NAMALWA (cell line): Measurements from ENCODE around the gene RNF6.
"Not testable (repeated sequence)": the region's sequence is repeated elsewhere in the genome, so short reads cannot be mapped to it uniquely, and the experiment has no call there.

Experiments used
- DNase-seq: peaks from one replicate; pipeline ENCODE4 v3.0.0-alpha.2; 2015; ENCODE audit warnings: low spot score

The RNF6 gene

DNA sequence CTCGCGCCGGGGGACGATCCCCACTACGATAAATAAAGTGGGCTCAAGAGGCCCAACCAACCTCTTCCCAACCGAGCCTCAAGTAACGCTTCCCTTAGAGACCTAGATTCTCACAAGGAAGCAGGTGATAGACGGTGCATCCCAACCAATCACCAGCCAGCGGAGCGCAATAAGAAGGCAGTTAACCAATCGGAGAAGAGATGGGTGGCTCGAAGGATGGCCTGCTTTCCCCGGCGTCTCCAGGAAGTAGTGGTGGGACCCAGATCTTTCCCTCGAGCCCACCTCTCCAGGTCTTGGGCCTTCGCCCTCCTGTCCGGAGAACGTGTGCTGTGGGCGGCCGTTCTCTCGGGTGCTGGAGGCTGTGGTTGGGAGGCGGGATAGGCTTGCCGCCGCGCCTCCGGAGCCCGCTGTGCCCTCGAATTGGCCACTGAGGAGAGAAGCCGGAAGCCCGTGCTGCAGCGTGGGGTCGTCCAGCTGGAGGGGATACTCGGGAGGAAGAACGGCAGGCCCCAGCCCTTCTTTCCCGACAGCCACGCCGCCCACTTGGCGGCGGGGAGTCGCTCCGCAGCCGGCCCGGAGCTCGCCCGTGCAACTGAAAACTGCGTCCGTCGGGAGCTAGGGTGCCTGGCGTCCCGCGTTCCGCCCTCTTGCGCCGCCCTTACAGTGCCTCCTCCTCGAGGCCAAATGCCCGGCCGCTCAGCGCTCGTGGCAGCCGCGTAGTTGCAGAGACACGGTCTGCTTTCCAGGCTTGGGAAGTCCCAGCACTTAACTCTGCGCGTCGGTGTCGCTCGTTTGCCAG lies at the start of gene RNF6:
Gene RNF6 (minus strand): TSS at position 594 of the 799 bp plus-strand sequence. CDS start 2,665 bp downstream, outside the sequence.
- DNase-seq: peak; percentile 96

DNA sequence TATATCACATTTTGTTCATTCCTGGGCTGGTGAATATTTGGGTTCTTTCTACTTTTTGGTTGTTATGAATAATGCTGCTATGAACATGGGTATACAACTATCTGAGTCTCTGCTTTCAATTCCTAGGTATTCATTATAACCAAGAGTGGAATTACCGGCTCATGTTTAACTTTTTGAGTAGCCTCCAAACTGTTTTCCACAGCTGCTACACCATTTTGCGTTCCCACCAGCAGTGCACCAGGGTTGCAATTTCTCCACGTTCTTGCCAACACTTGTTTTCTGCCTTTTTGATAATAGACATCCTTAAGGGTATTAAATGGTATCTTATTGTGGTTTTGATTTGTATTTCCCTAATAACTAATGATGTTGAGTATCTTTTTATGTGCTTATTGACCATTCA lies 48.6 kb upstream of the RNF6 start:
- DNase-seq: no peak

DNA sequence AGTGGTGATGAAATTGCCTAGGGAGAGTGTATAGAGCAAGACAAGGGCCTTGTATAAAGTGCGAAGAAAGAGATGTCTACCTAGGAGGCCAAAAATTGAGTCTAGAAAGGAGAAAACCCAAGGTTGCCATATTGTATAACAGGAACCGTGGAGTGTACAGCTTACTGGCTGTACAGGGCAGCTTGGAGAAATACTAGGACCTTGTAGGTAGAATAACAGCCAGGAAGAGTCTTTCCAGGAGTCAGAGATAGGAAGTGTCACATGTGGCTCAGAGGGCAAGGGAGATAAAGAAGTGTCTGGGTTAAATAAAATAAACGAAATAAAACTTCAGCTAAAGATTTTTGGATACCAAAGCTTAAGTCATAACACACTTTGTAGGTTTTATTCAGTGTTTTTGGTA lies 44.2 kb upstream of the RNF6 start:
- DNase-seq: no peak

DNA sequence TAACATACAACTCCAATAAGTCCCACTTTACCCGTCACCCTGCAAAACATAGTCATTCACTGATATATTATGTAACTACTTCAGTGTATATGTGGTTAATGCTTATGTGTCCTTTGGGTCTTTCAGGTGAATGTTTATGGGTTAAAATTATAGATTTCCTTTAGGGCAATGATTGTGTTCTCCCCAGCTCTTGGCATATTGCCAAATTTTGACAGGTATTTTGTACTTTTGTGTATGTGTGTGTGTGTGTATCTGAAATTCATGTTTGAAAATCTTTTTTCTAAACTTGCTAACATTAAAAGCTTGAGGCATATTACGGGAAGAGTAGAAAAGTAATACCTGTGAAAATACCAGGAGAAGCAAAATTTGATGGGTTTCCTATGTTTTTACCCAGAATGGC lies 40.0 kb upstream of the RNF6 start:
- DNase-seq: no peak

DNA sequence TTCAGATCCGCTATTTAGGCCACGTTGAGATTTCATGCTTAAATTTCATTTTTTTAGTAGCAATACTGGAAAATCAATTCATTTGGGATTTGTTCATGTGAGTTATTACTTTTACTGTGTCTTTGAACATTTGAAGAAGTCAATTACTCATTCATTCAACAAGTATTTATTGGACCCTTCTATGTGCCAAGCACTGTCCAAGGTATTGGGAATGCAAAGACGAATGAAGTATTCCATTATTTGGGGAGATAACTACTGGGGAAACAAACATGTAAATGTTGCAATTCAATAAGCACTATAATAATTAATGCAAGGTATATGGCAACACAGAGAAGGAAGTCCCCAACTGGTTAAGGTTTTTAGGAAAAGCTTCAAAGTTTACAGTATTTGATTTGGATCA lies 37.5 kb upstream of the RNF6 start:
- no peak for DNase-seq

DNA sequence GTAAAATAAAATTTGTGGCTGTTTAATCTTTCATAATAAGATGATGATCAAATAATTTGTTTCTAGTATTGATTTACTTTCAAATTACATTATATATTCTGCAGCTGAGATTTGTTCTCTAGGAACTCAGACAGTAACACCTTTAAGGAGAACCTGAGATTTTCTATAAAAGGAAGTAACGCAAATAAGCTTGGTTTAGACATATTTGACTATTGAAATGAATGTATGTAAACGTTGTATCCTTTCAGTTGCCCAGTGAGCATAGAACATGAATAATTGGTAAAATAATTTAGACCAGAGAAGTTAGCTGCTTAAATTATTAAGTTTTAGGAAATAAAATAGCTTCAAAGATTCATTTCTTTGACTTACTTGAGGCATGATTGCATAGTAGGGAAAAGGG lies 34.9 kb upstream of the RNF6 start:
- DNase-seq: no peak

DNA sequence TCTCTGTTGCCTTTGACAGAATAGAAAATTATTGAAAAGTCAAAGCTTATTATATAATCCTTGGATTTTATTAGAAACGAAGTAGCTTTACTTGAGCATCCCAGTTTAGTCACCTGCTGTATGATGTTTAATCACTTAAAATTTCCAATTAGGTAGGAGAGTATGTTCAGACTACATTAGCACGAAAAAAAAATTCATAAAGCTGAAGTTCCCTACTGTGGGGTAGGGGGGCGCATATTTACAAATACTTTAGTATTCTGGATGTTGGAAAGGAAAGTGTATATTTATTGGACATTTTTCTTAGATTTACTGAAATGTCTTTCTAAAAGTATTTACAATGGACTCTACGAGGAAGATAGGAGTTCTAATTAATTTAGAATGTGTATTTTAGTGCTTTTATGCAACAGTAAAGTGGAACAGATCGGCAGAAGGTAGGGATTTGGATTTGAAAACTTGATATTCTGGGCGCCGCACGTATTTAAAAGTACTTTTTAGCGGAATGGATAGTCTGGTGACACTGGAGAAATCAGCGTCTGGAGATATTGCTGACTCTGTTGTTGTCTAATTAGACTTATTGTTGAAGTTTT lies 33.7 kb upstream of the RNF6 start:
- DNase-seq: peak; percentile 63

DNA sequence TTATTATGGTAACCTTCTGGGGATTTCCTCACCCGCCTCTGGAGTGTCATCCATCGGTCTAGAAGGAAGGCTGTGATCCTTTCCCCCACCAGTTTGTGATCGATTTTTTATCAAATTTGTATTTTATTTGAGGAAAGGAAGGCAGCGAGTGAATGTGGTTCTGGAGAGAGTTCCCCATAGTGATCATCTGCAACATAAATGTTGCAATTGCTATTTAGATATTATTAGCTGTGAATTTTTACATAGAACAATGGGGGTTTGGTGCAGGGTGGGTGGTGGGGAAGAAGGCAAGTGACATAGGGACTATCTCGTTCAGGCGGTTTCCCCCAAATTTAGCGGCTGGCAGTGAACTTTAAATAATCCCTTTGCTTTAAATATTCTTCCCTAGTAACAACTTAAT lies 33.0 kb upstream of the RNF6 start:
- peak; percentile 24 for DNase-seq

DNA sequence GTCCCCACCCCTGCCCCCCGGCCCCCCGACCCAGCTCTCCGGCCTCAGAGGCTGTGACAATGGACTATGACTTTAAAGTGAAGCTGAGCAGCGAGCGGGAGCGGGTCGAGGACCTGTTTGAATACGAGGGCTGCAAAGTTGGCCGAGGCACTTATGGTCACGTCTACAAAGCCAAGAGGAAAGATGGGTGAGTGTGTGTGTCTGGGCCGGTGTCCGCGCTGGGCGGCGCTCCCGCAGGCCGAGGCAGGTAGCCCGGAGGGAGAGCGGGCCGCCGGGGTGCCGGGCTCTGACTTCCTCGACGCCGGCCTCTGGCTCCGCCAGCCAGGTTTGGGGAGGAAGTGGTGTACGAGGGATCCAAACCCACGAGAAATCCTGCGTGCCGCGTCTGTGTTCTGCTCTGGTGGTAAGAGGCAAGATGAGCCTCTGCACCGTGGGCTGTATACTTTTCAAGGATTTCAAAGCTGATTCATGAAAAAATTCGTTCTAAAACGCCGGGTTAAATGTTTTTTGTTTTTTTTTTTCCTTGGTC lies 32.5 kb upstream of the RNF6 start:
- peak; percentile 59 for DNase-seq

DNA sequence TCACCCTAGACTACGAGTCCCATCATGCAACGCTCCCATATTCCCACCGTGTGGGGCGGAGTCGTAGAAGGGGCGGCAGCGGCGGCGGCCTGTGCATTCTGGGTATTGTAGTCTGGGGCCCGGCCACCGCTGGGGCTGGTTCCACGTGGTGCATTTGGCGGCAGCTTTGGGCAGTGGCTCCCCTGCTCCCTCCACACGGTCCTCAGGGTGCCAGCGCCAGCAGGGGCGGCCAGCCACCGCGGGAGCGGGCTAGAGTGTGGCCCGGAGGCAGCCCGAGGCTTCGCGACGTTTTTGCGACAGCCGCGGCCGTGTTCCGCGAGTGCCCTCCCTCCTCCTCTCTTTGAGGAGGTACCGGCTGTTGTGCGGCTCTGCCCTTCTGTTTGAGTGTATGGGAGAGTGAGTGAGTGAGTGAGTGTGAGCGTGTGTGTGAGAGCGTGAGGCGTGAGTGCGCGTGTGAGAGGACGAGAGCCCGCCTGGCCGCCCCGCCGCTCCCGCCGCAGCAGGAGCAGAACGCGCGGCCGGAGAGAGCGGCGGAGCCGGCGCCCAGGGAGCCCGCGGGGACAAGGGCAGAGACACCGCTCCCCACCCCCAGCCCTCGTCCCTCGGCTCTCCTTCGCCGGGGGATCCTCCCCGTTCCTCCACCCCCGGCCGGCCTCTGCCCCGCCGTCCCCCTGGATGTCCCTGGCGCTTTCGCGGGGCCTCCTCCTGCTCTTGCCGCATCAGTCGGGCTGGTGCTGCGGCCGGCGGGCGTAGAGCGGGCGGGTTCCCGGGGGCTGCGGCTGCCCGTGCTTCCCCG lies 31.9 kb upstream of the RNF6 start, which contains the start of gene CDK8:
Gene CDK8 (plus strand): TSS at position 343 of the 796 bp plus-strand sequence. CDS start 513 bp downstream, outside the sequence.
- DNase-seq: peak; percentile 93

DNA sequence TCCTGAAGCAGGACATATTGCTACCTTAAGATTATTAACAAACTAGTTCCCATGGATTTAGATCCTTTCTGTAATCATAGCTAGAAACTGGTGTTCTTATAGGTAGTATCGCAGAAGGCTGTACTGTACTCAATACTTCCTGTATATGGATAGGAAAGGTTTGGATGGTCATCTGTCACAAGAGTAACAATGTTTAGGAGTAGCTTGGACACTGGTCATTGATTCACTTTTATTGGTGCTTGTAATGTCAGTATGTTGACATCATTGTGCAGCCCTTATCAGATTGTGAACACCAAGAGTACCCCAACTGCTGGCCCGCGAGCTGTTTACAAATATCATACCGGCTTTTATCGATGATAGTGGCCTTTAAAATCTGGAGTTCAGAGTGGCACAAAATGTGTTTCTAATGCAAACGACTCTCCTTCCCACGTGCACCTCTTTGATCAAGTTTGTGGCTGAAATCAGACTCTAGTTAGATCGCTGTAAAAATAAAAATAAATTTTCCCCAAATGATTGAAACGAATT lies 31.2 kb upstream of the RNF6 start:
- no peak for DNase-seq

DNA sequence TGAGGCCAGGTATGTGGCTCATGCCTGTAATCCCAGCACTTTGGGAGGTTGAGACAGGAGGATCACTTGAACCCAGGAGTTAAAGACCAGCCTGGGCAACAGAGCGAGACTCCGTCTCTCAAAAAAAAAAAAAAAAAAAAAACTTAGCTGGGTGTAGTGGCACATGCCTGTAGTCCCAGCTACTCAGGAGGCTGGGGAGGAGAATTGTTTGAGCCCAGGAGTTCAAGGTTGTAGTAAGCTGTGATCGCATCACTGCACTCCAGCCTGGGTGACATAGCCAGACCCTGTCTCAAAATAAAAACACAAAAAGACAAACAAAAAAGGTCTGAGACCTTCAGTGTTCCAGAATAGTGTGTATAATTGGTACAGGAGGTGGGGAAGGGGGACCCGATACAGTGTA lies 29.9 kb upstream of the RNF6 start:
- not testable (repeated sequence) for DNase-seq

DNA sequence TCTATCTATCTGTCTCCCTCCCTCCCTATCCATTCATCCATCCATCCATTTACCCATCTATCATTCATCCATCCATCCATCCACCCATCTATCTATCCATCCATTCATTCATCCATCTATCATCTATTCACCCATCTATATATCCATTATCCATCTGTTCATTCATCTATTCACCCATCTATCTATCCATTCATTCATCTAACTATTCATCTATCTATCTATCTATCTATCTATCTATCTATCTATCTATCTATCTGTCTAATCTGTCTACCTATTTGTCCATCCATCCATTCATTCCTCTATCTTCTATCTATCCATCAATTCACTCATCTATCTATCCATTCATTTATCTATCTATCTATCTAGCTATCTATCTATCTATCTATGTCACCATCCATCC lies 27.4 kb upstream of the RNF6 start:
- DNase-seq: no peak

DNA sequence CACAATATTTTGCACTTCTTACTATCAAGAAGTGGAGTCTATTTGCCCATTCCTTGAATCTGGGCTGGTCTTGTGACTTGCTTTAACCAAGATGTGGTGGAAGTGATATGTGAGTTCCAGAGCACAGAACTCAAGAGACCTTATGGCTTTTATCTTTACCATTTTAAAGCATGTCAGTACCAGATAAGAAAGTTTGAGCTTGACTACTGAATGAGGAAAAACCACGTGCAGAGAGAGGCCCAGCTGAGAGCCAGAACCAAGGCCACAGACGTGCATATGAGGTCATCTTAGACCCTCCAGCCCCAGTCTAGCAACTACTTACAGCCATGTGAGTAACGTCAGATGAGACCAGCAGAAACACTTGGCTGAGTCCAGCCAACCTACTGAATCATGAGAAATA lies 25.5 kb upstream of the RNF6 start:
- DNase-seq: no peak

DNA sequence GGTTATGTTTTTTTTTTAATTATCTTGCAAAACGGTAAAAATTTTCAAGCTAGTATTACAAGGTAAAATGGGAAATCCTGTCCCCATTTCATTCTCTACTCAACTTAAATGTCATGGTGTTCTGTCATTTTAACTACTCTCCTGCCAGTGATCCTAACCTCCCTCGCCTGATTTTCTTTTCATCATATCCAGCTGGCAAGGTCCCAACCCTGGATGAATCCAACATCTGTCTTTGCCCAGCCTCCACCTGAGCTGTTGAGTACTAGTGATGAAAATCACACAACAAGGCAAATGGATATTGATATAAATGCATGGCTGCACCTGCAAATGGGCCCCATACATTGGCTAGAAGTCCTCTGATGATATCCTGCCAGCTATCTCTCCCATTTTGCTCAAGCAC lies 24.9 kb upstream of the RNF6 start:
- DNase-seq: no peak

DNA sequence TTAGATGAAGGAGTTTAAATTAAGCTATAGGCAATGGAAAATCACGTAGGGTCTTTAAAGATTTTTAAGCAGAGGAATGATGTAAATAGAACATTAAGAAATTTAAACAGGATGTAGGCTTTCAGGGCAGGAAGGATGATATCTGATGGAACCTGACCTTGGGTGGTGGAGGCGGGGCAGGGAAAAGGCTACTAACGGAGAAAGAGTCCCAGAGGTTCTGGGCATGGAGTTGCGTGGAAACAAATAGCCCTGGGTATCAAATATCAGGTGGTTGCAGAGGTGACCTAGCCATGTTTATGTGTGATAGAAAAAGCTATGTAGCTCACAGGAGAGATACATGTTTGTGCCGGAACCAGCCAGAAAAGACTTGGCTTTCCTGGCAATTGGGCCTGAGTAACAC lies 24.0 kb upstream of the RNF6 start:
- DNase-seq: no peak

DNA sequence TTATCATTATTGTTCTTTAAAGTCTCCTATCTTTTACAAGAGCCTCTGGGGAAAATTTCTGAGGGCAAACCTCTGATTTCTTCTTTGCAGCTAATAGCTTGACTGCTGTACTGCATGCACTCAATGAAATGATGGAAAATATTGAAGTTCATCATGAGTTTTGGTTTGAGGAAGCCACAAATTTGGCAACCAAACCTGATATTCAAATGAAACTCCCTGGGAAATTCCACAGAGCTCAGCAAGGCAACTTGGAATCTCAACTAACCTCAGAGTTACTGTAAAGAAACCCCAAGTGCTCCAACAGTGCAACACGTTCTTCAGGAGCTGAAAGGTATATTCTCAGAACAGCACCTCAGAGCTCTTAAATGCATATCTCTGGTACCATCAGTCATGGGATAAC lies 14.2 kb upstream of the RNF6 start:
- no peak for DNase-seq

DNA sequence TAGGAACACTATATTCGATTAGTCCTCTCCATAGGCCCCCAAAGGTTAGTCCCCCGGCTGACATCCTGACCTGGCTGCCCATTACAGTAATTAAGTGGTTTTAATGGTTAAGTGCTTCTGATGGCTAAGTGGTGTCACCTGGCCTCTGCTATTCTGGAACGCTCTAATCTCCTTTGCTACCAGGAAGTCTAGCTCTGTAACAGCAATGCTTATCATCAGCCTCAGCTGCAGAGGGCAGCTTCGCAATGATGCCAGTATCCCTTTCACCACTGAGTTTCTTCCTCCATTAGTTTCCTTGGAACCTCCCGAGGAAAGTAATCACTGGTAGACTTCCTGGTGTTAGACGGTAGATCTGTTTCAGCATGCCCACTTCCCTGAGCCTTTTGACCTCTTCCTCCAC lies 8.6 kb upstream of the RNF6 start:
- DNase-seq: no peak

DNA sequence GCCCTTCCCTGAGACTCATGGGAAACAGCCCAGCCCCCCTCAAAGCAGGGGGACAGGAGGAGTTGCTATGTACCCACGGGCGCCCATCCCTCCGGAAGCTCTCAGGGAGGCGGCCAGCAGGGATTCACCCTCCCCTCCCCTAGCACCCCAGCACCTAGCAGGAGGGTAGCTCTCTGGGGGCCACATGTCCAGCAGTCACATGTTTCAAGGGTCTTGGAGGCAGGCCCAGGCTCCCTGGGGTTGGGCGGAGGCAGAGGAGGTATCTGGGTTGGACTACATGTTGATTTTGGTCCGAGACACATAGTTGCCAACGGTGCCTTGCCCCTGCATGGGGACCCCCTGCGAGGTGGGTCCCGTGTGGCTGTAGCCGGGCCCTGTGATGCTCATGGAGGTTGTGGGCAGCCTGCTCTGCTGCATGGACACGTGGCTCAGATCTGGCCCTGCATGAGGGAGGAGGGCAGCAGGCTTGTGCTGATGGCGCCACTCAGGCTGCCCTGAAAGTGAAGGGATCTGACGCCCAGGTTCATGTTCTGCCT lies 7.0 kb upstream of the RNF6 start:
- DNase-seq: no peak

DNA sequence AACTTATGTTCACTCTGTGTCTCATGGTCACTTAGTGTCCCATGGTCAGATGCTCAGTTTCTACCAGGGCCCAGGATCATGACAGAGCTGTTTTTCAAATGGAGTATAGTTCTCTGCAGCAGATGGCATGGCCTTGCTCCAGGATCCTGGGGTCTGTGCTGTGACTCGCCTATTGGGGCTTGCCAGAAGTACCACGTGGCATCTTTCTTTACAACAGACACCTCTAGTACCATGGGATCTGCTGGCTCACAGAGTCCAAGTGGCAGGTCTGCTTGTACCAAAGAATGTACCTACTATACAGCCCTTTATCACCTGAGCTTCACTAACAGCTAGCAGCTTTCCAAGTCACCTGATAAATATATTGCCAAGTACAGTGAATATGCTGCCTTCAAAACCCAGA lies 6.0 kb upstream of the RNF6 start:
- no peak for DNase-seq

DNA sequence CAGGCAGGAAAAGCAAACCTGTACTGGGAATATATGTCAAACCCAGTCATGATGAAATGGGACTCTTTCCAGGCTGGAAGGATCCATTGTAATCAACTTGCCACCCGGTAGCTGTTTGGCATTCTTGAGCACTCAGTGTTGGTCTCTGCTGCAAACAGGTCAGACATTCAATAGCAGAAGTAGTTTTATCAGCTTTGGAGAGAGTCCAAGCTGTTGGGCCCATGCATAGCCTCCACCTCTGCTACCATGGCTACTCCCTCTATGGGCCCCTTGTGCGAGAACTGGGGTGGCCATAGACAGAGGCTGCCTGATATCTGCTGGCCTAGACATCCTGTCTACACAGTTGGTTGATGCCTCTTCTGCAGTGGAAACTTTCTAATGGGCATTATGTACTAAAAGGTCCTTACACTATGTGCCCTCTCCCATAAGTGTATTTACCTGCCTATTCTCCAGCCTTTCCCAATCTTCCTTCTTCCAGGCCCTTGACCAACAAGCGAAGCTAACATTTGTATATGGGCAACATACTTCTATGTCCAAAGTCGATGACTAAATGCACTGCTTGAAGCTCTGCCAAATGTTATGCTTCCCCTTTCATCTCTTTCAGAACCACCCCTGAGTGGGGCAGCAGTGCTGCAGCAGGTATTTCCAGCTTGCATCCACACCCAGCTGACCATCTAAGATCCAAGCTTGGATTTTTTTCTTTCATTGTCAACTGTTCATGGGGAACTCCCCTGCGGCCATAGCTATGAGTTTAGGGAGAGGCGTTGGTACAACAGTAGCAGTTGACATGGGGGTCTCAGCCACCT lies 5.3 kb upstream of the RNF6 start:
- DNase-seq: no peak
